Mucosa of stomach (tissue), 1 donor: Measurements from ENCODE around the gene ANKK1.

Experiments
- H3K27me3 ChIP-seq: one replicate; pipeline ENCODE4 v1.7.0; 2013; ENCODE audit warnings: mild to moderate bottlenecking, low read length; ENCODE audit not compliant: control insufficient read depth, insufficient read depth
- H3K36me3 ChIP-seq: one replicate; pipeline ENCODE4 v1.7.0; 2013; ENCODE audit warnings: low read length; ENCODE audit not compliant: control insufficient read depth, insufficient read depth
- H3K4me1 ChIP-seq: one replicate; pipeline ENCODE4 v1.7.0; 2013; ENCODE audit warnings: mild to moderate bottlenecking, low read length; ENCODE audit not compliant: control insufficient read depth, insufficient read depth
- H3K4me3 ChIP-seq: one replicate; pipeline ENCODE4 v1.7.0; 2013; ENCODE audit warnings: low read length
- H3K9ac ChIP-seq: one replicate; pipeline ENCODE4 v1.7.0; 2013; ENCODE audit warnings: mild to moderate bottlenecking, low read length, moderate library complexity
- H3K9me3 ChIP-seq: one replicate; pipeline ENCODE4 v1.7.0; 2013; ENCODE audit warnings: mild to moderate bottlenecking, low read length, moderate library complexity; ENCODE audit not compliant: control insufficient read depth
- donor health status: Pancreatic carcinoma.

The ANKK1 gene

GRCh38 chr11:113417428-113417827 lies 29.8 kb downstream of the ANKK1 start:
- H3K27me3 ChIP-seq = no peaks in the 10 kb centered on the region
- H3K4me1 ChIP-seq = no peaks in the 10 kb centered on the region
- H3K36me3 ChIP-seq = no peaks in the 10 kb centered on the region
- H3K9me3 ChIP-seq = no peaks in the 10 kb centered on the region
- H3K4me3 ChIP-seq = no peak overlapping the region
- H3K9ac ChIP-seq = no peak overlapping the region

GRCh38 chr11:113419454-113420003 lies 31.9 kb downstream of the ANKK1 start:
- no peaks in the 10 kb centered on the region for H3K9me3 ChIP-seq
- H3K4me1 ChIP-seq = no peaks in the 10 kb centered on the region
- no peaks in the 10 kb centered on the region for H3K27me3 ChIP-seq
- no peak overlapping the region for H3K4me3 ChIP-seq
- H3K9ac ChIP-seq = no peak overlapping the region
- no peaks in the 10 kb centered on the region for H3K36me3 ChIP-seq

DNA sequence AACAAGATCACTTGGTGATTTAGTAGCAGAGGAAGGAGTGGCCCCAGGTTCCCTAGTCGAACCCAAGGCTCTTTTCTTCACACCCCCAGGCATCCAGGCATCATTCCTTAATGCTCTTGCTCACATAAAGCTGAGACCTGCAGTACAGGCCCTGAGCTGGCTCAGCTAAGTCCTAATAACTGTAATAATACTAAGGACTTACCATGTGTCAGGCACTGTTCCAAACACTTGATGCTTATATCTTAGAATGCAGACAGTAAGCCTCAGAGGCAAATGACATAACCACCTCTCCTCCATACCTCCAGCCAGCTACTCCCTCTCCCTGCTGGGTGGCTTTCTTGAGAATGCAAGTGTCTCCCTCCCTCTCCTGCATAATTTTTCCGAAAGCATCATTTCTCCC lies 33.2 kb downstream of the ANKK1 start:
- Histone ChIP-seq H3K9ac (no peak overlapping the region), H3K4me1 (no peaks in the 10 kb centered on the region), H3K9me3 (no peaks in the 10 kb centered on the region), H3K27me3 (no peaks in the 10 kb centered on the region), H3K4me3 (no peak overlapping the region), H3K36me3 (no peaks in the 10 kb centered on the region)

DNA sequence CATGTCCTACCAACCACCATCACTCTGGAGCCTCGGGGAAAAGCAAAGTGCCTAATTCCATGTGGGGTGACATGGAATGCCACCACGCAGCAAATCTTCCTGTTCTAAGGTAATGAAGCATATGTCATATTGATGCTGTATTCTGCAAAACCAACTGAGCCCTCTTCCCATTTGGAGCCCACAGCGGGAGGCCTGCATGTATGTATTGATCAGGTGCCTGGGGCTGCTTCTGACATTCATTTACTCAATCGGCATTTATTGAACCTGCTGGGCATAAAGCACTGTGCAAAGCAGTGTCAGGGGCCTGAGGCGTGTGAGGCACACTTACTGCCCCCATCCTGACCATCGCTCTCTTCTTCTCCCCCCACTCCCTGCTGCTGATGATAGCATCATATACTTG lies 39.1 kb downstream of the ANKK1 start:
- Histone ChIP-seq H3K36me3 (no peaks in the 10 kb centered on the region), H3K9ac (no peak overlapping the region), H3K4me1 (no peaks in the 10 kb centered on the region), H3K4me3 (no peak overlapping the region), H3K27me3 (no peaks in the 10 kb centered on the region), H3K9me3 (no peaks in the 10 kb centered on the region)

- no peaks in the 10 kb centered on the region for H3K36me3 ChIP-seq
- H3K4me1 ChIP-seq = no peaks in the 10 kb centered on the region
- peaks cover 5% of the 10 kb centered on the region for H3K27me3 ChIP-seq
- H3K4me3 ChIP-seq = no peak overlapping the region
- no peak overlapping the region for H3K9ac ChIP-seq
- no peaks in the 10 kb centered on the region for H3K9me3 ChIP-seq
Observed at GRCh38 chr11:113431746-113432145, 44.2 kb downstream of the ANKK1 start.

DNA sequence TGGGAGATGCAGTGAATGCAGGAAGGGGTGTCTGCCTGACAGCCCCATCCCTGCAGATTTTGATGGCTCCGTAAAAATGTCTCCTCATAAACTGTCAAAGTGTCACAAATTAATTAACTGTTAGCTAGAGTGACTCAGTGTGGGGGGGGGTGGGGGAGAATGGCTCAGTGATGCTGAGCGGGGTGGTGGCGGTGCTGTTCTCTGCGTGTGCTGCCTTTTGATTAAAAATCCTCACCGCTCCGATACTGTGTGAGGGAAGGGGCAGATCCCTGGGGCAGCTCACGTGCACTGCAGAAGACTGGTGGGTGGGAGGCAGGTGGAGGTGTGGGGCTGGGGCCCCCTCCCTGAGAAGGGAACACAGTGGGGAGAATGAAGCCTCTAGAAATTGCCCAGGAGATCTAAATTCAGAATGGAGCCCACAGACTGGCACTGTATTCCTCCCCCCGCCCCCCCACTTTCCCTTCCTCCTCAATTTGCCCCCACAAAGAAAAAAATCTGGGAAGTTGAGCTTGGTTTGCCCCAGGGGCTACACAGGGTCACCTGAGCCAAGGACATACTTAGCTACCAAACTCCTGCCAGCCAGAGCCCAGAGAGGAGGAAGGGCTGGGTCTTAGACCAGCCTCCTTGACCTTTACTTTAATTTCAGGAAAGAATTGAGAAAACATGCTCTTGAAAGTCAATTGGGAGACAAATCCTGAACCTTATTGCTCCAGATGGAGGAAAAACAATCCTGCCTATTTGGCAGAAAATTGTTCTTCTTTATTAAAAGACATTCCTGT lies 47.8 kb downstream of the ANKK1 start:
- Histone ChIP-seq H3K4me3 (no peak overlapping the region), H3K4me1 (no peaks in the 10 kb centered on the region), H3K9ac (no peak overlapping the region), H3K27me3 (peaks cover 5% of the 10 kb centered on the region), H3K9me3 (no peaks in the 10 kb centered on the region), H3K36me3 (no peaks in the 10 kb centered on the region)

DNA sequence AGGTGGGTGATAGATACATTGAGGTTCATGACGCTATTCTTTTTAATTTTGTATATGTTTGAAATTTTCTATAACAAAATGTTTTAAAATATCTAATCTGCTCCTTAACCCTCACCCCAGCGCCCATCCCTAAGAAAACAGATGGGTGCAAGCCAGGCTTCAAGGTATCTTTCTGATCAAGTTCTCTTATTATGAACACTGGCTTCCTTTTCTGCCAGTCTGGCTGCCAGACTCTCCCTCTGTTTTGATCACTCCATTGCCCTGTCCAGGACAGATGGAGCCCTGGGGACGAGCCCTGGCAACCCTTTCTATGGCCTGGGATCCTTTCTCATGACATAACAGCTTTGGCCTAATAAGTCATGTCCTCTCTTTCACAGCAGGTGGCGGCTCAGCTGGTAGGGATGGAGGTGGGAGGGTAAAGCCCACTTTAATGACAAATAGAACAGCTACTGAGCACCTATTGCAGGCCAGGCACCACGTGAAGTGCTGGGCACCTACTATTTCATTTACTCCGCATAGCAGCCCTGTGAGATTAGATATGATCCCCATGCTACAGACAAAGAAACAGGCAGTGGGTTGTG lies 49.2 kb downstream of the ANKK1 start:
- Histone ChIP-seq H3K9ac (no peak overlapping the region), H3K4me1 (no peaks in the 10 kb centered on the region), H3K9me3 (no peaks in the 10 kb centered on the region), H3K36me3 (no peaks in the 10 kb centered on the region), H3K4me3 (no peak overlapping the region), H3K27me3 (peaks cover 5% of the 10 kb centered on the region)

- no peaks in the 10 kb centered on the region for H3K36me3 ChIP-seq
- H3K9me3 ChIP-seq = no peaks in the 10 kb centered on the region
- no peak overlapping the region for H3K4me3 ChIP-seq
- no peaks in the 10 kb centered on the region for H3K27me3 ChIP-seq
- no peak overlapping the region for H3K9ac ChIP-seq
- no peaks in the 10 kb centered on the region for H3K4me1 ChIP-seq
Observed at GRCh38 chr11:113440816-113441215, 53.2 kb downstream of the ANKK1 start.

DNA sequence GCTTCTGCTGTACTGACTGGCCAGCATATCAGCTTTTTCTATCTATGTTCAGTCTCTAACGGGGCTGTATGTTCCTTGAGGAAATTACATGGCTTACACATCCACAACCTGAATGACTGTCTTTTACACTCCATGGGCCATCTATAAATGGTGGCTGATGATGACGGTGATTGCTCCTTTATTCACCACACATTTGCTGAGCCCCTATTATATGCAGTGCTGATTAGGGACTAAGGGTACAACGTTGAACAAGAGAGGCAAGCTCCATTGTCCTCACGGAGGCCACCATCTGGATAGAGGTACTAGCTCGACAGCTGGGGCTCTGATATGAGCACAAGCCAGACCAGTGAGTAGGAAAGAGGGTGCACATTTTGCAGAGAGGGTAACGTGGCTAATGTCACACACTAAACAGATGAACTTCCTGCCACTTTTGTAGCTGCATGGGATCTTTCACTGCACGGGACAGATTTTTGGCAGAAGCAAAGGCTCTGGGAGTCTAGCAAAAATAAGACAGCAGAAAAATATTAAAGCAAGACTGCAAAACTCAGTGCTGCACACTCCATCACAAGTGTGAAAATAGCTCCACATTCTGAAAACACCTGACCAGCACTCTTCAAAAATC lies 57.0 kb downstream of the ANKK1 start:
- Histone ChIP-seq H3K9ac (no peak overlapping the region), H3K36me3 (no peaks in the 10 kb centered on the region), H3K27me3 (no peaks in the 10 kb centered on the region), H3K4me3 (no peak overlapping the region), H3K4me1 (no peaks in the 10 kb centered on the region), H3K9me3 (no peaks in the 10 kb centered on the region)

DNA sequence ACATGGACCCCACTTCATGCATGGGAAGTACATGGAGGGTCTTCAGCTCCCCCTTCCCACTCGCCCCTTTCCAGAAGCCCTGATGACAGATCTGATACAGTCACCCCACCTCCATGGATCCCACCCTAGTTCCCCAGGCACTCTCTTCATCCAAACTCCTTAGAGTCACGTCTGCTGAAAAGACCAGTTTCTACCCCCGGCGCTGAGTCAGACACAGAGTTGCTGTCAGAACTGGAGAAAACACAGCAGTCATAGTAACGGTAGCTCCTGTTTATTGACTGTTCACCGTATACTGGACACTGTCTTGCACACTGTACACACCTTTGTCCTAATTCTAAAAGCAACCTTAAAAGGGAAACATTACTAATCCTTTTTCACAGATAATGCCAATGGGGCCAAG lies 58.5 kb downstream of the ANKK1 start:
- no peaks in the 10 kb centered on the region for H3K27me3 ChIP-seq

GRCh38 chr11:113446938-113447337 lies 59.4 kb downstream of the ANKK1 start:
- Histone ChIP-seq H3K36me3 (no peaks in the 10 kb centered on the region), H3K9ac (no peak overlapping the region), H3K4me3 (no peak overlapping the region), H3K27me3 (no peaks in the 10 kb centered on the region), H3K4me1 (no peaks in the 10 kb centered on the region), H3K9me3 (no peaks in the 10 kb centered on the region)

More for the DNA sequence above, 58.5 kb downstream of the ANKK1 start:
- Histone ChIP-seq H3K4me3 (no peak overlapping the region), H3K36me3 (no peaks in the 10 kb centered on the region), H3K9me3 (no peaks in the 10 kb centered on the region), H3K9ac (no peak overlapping the region), H3K4me1 (no peaks in the 10 kb centered on the region)

- Histone ChIP-seq H3K27me3 (no peaks in the 10 kb centered on the region), H3K9ac (no peak overlapping the region), H3K36me3 (no peaks in the 10 kb centered on the region), H3K9me3 (no peaks in the 10 kb centered on the region), H3K4me1 (no peaks in the 10 kb centered on the region), H3K4me3 (no peak overlapping the region)
Observed at GRCh38 chr11:113447621-113448315, 60.2 kb downstream of the ANKK1 start.
